LNCAP (cell line): ENCODE results near the gene SMG5.

ENCODE experiments used
- TF ChIP-seq, protein P1 (sequence below): fragments of 450-650 bp; IDR thresholded peaks from 2 replicates; pipeline ENCODE4 v1.5.1; 2017; ENCODE audit warnings: mild to moderate bottlenecking

The SMG5 gene

DNA sequence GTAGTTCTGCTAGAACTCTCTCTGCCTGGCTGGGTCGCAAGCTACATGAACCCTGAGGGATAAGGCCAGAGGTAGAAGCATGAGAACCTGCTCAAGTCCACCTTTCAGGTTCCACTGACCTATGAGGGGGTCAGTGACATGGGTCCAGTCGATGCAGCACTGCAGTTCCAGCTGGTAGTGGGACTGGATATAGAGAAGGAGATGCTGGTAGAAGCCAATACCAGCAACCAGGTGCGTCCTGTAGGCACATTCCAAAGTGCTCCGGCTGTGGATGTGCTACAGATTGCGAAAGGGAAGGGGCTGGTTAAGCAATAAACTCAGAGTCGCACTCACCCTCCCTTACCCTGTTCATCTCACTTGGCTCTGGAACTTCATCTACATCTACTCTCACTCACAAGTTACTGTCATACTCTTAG is 5.7 kb downstream of the SMG5 start:
- TF ChIP-seq, protein P1, sequence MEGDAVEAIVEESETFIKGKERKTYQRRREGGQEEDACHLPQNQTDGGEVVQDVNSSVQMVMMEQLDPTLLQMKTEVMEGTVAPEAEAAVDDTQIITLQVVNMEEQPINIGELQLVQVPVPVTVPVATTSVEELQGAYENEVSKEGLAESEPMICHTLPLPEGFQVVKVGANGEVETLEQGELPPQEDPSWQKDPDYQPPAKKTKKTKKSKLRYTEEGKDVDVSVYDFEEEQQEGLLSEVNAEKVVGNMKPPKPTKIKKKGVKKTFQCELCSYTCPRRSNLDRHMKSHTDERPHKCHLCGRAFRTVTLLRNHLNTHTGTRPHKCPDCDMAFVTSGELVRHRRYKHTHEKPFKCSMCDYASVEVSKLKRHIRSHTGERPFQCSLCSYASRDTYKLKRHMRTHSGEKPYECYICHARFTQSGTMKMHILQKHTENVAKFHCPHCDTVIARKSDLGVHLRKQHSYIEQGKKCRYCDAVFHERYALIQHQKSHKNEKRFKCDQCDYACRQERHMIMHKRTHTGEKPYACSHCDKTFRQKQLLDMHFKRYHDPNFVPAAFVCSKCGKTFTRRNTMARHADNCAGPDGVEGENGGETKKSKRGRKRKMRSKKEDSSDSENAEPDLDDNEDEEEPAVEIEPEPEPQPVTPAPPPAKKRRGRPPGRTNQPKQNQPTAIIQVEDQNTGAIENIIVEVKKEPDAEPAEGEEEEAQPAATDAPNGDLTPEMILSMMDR, result no peak

DNA sequence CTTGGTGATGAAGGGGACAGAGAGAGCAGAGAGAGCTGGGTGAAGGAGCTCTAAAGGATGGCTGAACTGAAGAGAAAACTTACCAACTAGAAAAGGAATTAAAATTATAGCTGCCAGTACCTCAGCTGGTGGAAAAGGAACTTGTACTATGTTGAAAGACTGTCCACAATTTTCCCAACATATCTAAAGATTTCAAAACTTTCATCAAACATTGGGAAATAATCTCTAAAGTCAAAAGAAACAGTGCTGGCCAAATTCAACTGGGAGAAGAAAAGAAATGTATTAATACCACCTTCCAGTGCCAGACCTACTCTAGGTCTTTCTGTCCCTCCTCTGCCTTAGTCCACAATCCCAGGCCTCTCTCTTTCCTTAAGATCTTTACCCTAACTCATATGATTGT is 6.1 kb downstream of the SMG5 start:
- TF ChIP-seq, protein P1, result no peak

DNA sequence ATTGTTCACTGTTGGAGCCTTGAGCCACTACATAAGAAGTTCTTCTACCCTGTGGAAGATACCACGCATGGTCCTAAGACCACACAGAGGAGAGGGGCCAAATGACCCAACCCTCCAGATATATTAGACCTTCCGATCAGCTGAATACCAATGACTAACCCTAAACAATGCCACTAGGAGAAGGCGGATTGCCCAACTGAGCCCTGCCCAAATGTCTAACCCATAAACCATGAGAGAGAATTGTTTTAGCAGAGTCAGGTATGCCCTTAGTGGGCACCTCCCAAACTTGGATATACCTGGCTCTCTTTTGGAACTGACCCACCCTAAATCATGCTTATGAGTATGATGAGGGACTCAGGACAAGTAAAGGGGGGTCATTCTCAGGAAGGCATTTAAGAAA is 12.3 kb downstream of the SMG5 start:
- TF ChIP-seq, protein P1, result no peak

DNA sequence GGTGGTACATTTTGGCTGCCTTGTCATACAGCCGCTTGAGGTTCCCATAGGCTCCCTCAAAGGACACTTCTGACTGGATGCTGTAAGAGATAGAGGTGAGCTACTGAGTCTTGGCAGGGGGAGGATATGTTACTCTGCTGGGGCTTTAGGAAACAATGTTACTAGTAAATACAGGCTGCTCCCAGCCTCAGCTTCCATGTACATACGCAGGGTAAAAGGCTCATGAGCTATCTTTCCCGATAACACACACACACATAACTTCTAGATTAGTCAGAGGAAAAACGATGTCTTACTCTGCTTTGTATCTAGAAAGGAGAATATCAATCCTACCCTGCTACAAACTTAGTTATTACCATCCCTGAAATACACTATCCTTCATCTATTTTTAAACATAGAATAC is 14.3 kb downstream of the SMG5 start:
- TF ChIP-seq, protein P1, result no peak

DNA sequence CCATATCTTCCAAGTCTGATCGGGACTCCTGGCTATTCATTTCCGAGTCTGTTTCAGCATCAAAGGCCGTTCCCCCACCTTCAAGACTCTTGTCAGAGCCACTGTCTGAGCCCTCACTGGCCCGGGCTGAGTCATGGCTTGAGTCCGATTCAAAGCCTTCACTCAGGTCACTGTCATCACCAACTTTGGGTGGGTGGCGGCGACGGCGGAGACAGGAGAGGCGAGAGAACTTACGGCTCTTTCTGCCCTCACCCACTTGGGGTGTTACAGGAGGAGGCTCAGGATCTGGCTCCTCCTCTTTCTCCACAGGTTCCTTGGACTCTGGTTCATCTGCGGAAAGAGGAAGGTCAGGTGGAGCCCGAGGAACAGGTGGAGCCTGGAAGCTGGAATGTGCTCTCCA is 16.6 kb downstream of the SMG5 start:
- TF ChIP-seq, protein P1, result no peak

DNA sequence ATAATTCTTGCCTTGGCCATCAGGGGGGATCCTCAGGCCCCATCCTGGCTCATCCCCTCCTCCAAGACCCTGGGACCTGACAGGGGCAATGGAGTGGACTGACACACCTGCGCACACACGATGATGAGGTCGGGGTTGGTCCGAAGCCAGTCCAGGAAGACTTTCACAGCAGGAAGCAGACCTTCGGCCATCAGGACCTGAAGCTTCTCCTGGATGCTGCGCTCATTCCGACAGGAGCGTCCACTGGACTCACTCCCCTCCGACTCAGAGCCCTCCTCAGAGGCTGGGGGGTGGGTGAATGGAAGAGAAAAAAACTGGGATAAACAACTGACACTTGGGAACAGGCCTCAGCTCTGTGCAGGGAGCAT is 19.4 kb downstream of the SMG5 start:
- TF ChIP-seq, protein P1, result no peak

DNA sequence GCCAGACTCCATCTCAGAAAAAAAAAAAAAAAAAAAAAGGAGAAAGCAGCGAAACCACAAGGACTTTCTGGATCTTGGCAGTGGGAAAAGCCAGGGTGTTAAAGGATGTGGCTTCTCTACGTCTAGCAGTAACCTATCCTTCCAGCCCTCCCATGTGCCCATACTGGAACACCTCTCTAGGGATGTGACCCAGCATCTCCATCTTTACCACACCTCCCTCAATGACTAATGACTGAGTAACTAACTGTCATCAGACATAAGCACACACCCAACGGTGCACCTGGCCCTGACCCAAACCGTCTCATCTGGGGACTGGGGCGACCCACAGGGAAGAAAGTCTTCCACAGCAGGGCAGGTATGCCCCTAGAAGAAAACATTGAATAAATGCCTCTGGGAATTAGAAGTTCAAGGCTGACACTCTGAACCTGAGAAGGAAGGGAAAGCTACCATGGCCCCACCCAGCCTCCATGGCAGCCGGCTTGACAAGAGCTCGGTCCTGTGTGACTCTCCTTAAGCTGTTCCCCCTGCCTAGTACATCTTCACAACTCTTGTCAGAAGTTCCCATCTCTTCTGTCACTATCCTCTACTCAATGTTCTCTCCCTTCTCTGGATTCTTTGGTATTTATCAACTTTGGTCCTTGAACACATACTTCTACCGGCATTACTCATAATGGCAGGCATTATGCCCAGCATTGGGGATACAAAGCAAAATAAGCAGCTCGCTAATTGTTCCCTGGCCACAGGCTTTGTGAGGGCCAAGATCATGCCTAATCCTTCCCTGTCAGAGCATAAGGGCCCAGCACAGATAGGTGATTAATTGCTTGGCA is 20.0 kb downstream of the SMG5 start:
- TF ChIP-seq, protein P1, result no peak

DNA sequence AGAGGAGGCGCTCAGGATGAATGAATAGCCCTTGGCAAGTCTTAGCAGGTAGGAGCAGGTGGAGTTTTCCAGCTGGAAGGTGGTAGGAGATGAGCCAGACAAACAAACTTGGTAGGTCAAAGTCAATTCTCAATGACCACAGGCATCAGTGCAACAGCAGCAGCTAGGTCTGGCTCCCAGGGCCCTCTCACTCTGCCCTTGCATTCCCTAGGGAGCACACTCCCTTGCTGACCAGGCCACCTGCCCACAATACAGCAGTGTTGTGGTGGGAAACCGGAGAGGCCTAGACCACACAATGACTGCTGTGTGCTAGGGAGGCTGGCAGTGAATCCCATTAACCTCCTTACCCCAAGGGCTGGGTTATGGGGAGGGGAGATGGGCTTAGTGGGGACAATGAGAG is 21.7 kb downstream of the SMG5 start:
- TF ChIP-seq, protein P1, result no peak
